Cardiac fibroblast (primary cell): ENCODE data around the gene GNAS-AS1.

Experiments used
- DNase-seq, 2 donors: peaks; one replicate each; pipeline versions ENCODE4 v3.0.0 to v3.0.0-alpha.2; 2010; ENCODE audit warnings: low read depth in 2 of 2
- H3K4me3 ChIP-seq, 2 donors: replicated peaks in 1 of 2; 1 replicate in 1 of 2; 2 replicates in 1 of 2; pipeline ENCODE4 v1.5.1; 2011; ENCODE audit warnings: low read depth in 2 of 2, low read length in 2 of 2, mild to moderate bottlenecking in 2 of 2, moderate library complexity in 1 of 2
- CTCF ChIP-seq: IDR thresholded peaks from one replicate; pipeline ENCODE4 v1.5.1; 2011; ENCODE audit warnings: low read depth, mild to moderate bottlenecking, low read length, inconsistent platforms

Gene GNAS-AS1

GRCh38 chr20:58864346-58864745, 13.6 kb upstream of the GNAS-AS1 start:
- no peak for DNase-seq
- H3K4me3 ChIP-seq: no peak overlapping the region
- TF ChIP-seq CTCF: no peak

DNA sequence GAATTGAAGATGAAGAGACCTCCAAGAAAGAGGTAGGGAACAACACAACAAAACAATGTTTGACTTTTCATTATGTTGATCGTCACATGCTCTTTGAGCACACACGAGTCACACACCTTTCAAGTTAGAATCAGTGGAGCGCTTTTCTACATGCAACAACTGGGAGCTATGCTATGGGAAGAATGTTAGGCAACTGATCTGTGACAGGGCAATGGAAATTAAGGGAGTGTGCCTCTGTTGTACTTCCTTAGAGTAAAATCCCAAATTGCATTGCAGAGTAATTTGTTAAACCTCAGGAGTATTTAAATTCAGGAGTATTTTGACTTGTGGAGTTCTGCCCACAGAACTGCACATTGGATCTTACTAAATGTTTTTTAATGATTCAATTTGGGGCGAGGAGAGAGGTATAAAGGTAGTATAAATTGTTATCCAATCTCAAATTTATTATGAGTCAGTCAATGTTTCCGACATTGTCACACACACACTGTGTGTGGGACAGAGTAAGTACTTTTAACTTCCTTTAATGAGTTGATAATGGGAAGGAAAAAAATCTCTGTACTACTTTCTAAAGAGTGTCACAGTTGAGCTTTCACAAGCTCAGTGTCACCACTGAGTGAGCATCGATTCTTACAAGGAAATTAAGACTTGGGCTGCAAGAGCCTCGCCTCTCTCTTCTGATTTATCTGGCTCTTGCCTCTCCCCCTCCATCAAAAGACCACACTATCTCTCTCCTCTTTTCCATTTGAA, 12.5 kb upstream of the GNAS-AS1 start:
- no peak for TF ChIP-seq CTCF
- no peak for DNase-seq
- no peak overlapping the region for H3K4me3 ChIP-seq

GRCh38 chr20:58855506-58856389, 5.0 kb upstream of the GNAS-AS1 start:
- no peak for DNase-seq
- TF ChIP-seq CTCF: no peak
- H3K4me3 ChIP-seq: no peak overlapping the region

GRCh38 chr20:58854638-58855471, 4.2 kb upstream of the GNAS-AS1 start:
- peak overlapping the region; percentile 9 to 14 for H3K4me3 ChIP-seq
- no peak for TF ChIP-seq CTCF
- DNase-seq: peak in 1 of 2 donors; percentile 16

GRCh38 chr20:58853976-58854637, 3.4 kb upstream of the GNAS-AS1 start:
- peak overlapping the region in 1 of 2 donors; percentile 14 for H3K4me3 ChIP-seq
- TF ChIP-seq CTCF: no peak
- no peak for DNase-seq

- no peak overlapping the region for H3K4me3 ChIP-seq
- TF ChIP-seq CTCF: no peak
- no peak for DNase-seq
These were observed 2.8 kb upstream of the GNAS-AS1 start for GRCh38 chr20:58853466-58853865.
